B cell (primary cell): ENCODE measurements around the gene LNX1. TPM values are rescaled to one million over a fixed set of nuclear protein-coding genes. Genes with fewer than 3 reads are reported as not detected.
A peak's percentile ranks its signal among the peaks of the same experiment; 100 is the strongest.

Experiments used
- ATAC-seq: fragments of 200-7000 bp; cut with Tn5 transposase; one replicate; pipeline ENCODE4 v1.10.0; 2021; ENCODE audit warnings: low read depth, mild to moderate bottlenecking, moderate number of reproducible peaks, moderate library complexity
- CTCF ChIA-PET: fragments of 350-600 bp; sonication (Branson Sonifier 250); formaldehyde crosslinking; loops from one replicate; lab custom pipeline; 2021; ENCODE audit warnings: antibody characterized with exemption, inconsistent platforms; lab: Charles Lee
- POLR2A ChIA-PET: fragments of 350-600 bp; sonication (Branson Sonifier 250); formaldehyde crosslinking; loops from one replicate; lab custom pipeline; 2021; ENCODE audit warnings: antibody characterized with exemption; lab: Charles Lee
- DNase-seq: peaks from one replicate; pipeline ENCODE4 v3.0.0; 2013
- H2AFZ ChIP-seq: 2 replicates; pipeline ENCODE4 v1.6.1; 2012; ENCODE audit warnings: mild to moderate bottlenecking, low read depth, low read length; ENCODE audit not compliant: insufficient read depth, poor library complexity, severe bottlenecking
- H3K27ac ChIP-seq, 2 donors: 1 replicate in 1 of 2; 2 replicates in 1 of 2; pipeline ENCODE4 v1.5.1; 2012 to 2013; ENCODE audit warnings: low read length in 2 of 2, mild to moderate bottlenecking in 2 of 2, moderate library complexity in 1 of 2
- H3K27me3 ChIP-seq, 4 experiments: fragments of 200-600 bp in 1 of 4; sonication (generic) in 1 of 4; replicated peaks in 1 of 4; 1 replicate in 2 of 4; 2 replicates in 2 of 4; pipeline versions ENCODE4 v1.6.1 to v1.7.0; 2013 to 2016; ENCODE audit warnings: low read length in 3 of 4, mild to moderate bottlenecking in 2 of 4, mixed read lengths in 1 of 4, moderate library complexity in 1 of 4; ENCODE audit not compliant: insufficient read depth in 4 of 4, control insufficient read depth in 3 of 4; ENCODE audit errors: control extremely low read depth in 1 of 4
- H3K36me3 ChIP-seq, 2 experiments: replicated peaks in 1 of 2; 1 replicate in 1 of 2; 2 replicates in 1 of 2; pipeline versions ENCODE4 v1.6.1 to v1.7.1; 2013; ENCODE audit warnings: low read length in 1 of 2; ENCODE audit not compliant: insufficient read depth in 2 of 2, control insufficient read depth in 1 of 2; ENCODE audit errors: control extremely low read depth in 1 of 2, extremely low read depth in 1 of 2
- H3K4me1 ChIP-seq, 2 donors: fragments of 200-600 bp in 1 of 2; sonication (generic) in 1 of 2; 1 replicate in 1 of 2; 2 replicates in 1 of 2; pipeline versions ENCODE4 v1.5.1 to v1.6.1; 2013 to 2017; ENCODE audit warnings: low read length in 2 of 2; ENCODE audit not compliant: control insufficient read depth in 2 of 2, insufficient read depth in 2 of 2
- H3K4me2 ChIP-seq: replicated peaks from 2 replicates; pipeline ENCODE3; 2012; ENCODE audit warnings: mild to moderate bottlenecking, low read depth, low read length; ENCODE audit not compliant: poor library complexity, severe bottlenecking
- H3K4me3 ChIP-seq, 5 experiments: fragments of 200-600 bp in 1 of 5; sonication (generic) in 1 of 5; 1 replicate in 3 of 5; 2 replicates in 2 of 5; pipeline versions ENCODE4 v1.5.1 to v1.7.0; 2011 to 2016; ENCODE audit warnings: low read length in 4 of 5, mild to moderate bottlenecking in 4 of 5, low read depth in 2 of 5, control low read depth in 1 of 5, moderate library complexity in 1 of 5; ENCODE audit not compliant: insufficient read depth in 1 of 5; ENCODE audit errors: control extremely low read depth in 1 of 5, extremely low read depth in 1 of 5
- H3K79me2 ChIP-seq: fragments of 200-600 bp; sonication (generic); one replicate; pipeline ENCODE4 v1.6.0; 2016; ENCODE audit warnings: low read length; ENCODE audit not compliant: control insufficient read depth, insufficient read depth
- H3K9ac ChIP-seq: fragments of 200-600 bp; sonication (generic); 2 replicates; pipeline ENCODE4 v1.6.1; 2017; ENCODE audit warnings: mild to moderate bottlenecking, low read length, moderate library complexity
- H3K9me3 ChIP-seq, 3 donors: one replicate each; pipeline versions ENCODE4 v1.6.1 to v1.7.1; 2013; ENCODE audit warnings: low read length in 2 of 3; ENCODE audit not compliant: control insufficient read depth in 2 of 3, insufficient read depth in 1 of 3; ENCODE audit errors: control extremely low read depth in 1 of 3
- H4K20me1 ChIP-seq: 2 replicates; pipeline ENCODE4 v1.6.0; 2012; ENCODE audit warnings: mild to moderate bottlenecking, low read length; ENCODE audit not compliant: insufficient read depth, control insufficient read depth, poor library complexity, severe bottlenecking
- H3K27ac Mint-ChIP-seq: one replicate; pipeline ENCODE4 v1.8.0; 2021; ENCODE audit warnings: mixed read lengths
- H3K27me3 Mint-ChIP-seq: one replicate; pipeline ENCODE4 v1.8.0; 2021; ENCODE audit warnings: mixed read lengths
- H3K4me1 Mint-ChIP-seq: one replicate; pipeline ENCODE4 v1.8.0; 2021; ENCODE audit warnings: mixed read lengths
- H3K4me3 Mint-ChIP-seq: one replicate; pipeline ENCODE4 v1.8.0; 2021; ENCODE audit warnings: mixed read lengths
- H3K9me3 Mint-ChIP-seq: one replicate; pipeline ENCODE4 v1.8.0; 2022; ENCODE audit warnings: mixed read lengths; ENCODE audit not compliant: insufficient read depth
- CTCF ChIP-seq: fragments of 200-600 bp; IDR thresholded peaks from one replicate; pipeline ENCODE4 v1.8.0; 2022; ENCODE audit warnings: antibody characterized with exemption, mild to moderate bottlenecking
- EZH2 ChIP-seq: IDR thresholded peaks from 2 replicates; pipeline ENCODE4 v1.6.1; 2012; ENCODE audit warnings: borderline replicate concordance, low read depth, mild to moderate bottlenecking, moderate library complexity, low read length; ENCODE audit not compliant: insufficient read depth, poor library complexity, severe bottlenecking
- WGBS: methylation state at CpG from one replicate; pipeline ENCODE4 v1.1.5; 2013; ENCODE audit warnings: missing lambda C conversion rate; ENCODE audit not compliant: insufficient coverage; 5-methylcytosine and 5-hydroxymethylcytosine counted together
- intact Hi-C: fragments of 100-400 bp; cut with micrococcal nuclease; formaldehyde crosslinking; loops from one replicate; pipeline ENCODE4 v1.10.0; 2022
- polyA minus RNA-seq: library from RNA; depleted of rRNA, polyadenylated mRNA; stranded (reverse); fragments of >200 nt; gene quantifications from 2 replicates; pipeline ENCODE4 v1.2.3, GENCODE V29; 2012
- polyA plus RNA-seq: library from polyadenylated mRNA; depleted of rRNA; stranded (reverse); fragments of >200 nt; gene quantifications from 2 replicates; pipeline ENCODE4 v1.2.3, GENCODE V29; 2012
- total RNA-seq, 2 donors: library from RNA; stranded (reverse); fragments of 120-200 nt in 1 of 2; gene quantifications; 1 replicate in 1 of 2; 2 replicates in 1 of 2; pipeline versions ENCODE4 v1.2.3 to v1.2.4, GENCODE V29; 2013 to 2022

Gene LNX1
- 0.10 TPM in 1 of 2 replicates, not detected in the other for total RNA-seq
- 0.09 TPM for total RNA-seq (2013)
- polyA plus RNA-seq: not detected in 2 replicates
- 0.50 TPM in 1 of 2 replicates, not detected in the other for polyA minus RNA-seq

GRCh38 chr4:53591372-53591892 lies at the start of gene LNX1:
Gene LNX1, minus strand, starts transcription at chr4:53591486. Its CDS starts 17,484 bp downstream, at chr4:53574002.
- no peaks in the 10 kb centered on the region for H3K9me3 Mint-ChIP-seq
- Histone ChIP-seq H3K4me3 (peak within 1 kb of the TSS; percentile 3 to 28 (median 12)), H3K9ac (peak within 1 kb of the TSS; percentile 15), H3K27me3 (peaks cover 0 to 22% (median 5%) of the 10 kb centered on the region in 4 experiments), H3K27ac (no peak within 1 kb of the TSS), H3K4me2 (peak within 1 kb of the TSS; percentile 43), H2AFZ (peak within 1 kb of the TSS; percentile 17), H3K36me3 (no peaks in the 10 kb centered on the region), H3K79me2 (no peaks in the 10 kb centered on the region), H3K9me3 (peaks cover 0 to 3% (median 0%) of the 10 kb centered on the region in 3 donors), H3K4me1 (peaks cover 10 to 20% of the 10 kb centered on the region in 2 donors), H4K20me1 (no peaks in the 10 kb centered on the region)
- ATAC-seq: no peak
- WGBS: 31% methylated on average over 10 of the region's 13 CpGs
- TF ChIP-seq CTCF: no peak
- no peak for TF ChIP-seq EZH2
- H3K27me3 Mint-ChIP-seq: peaks cover 38% of the 10 kb centered on the region
- ChIA-PET POLR2A (no interaction called here), CTCF (no interaction called here)
- peak; percentile 22 for DNase-seq
- H3K27ac Mint-ChIP-seq: no peak within 1 kb of the TSS
- peaks cover 12% of the 10 kb centered on the region for H3K4me1 Mint-ChIP-seq
- intact Hi-C loops: no loop called here
- H3K4me3 Mint-ChIP-seq: peak within 1 kb of the TSS; percentile 42

- Histone ChIP-seq H3K79me2 (no peaks in the 10 kb centered on the region), H4K20me1 (no peaks in the 10 kb centered on the region), H3K9ac (no peak overlapping the region), H3K36me3 (no peaks in the 10 kb centered on the region), H3K4me2 (no peak overlapping the region), H3K4me1 (no peaks in the 10 kb centered on the region), H2AFZ (no peak overlapping the region), H3K27ac (no peak overlapping the region), H3K27me3 (no peaks in the 10 kb centered on the region), H3K9me3 (no peaks in the 10 kb centered on the region), H3K4me3 (no peak overlapping the region)
- H3K9me3 Mint-ChIP-seq: no peaks in the 10 kb centered on the region
- ChIA-PET CTCF (interaction anchor here (1.1 kb wide), 1 partner anchor 593 kb away, joined by 4 read pairs; no protein-coding TSS in a partner anchor), POLR2A (no interaction called here)
- H3K27me3 Mint-ChIP-seq: peaks cover 31% of the 10 kb centered on the region
- DNase-seq: no peak
- no peak overlapping the region for H3K4me3 Mint-ChIP-seq
- no peak for TF ChIP-seq CTCF
- TF ChIP-seq EZH2: no peak
- no peak overlapping the region for H3K27ac Mint-ChIP-seq
- no peak for ATAC-seq
- WGBS: 85% methylated on average over 8 of the region's 10 CpGs
- no peaks in the 10 kb centered on the region for H3K4me1 Mint-ChIP-seq
- intact Hi-C loops: no loop called here
Observed at GRCh38 chr4:53640576-53641453, 49.5 kb upstream of the LNX1 start.
